ENCODE data around the gene NT5DC3.

- TF ChIP-seq CTCF (conservative IDR thresholded peaks at IDR 0.05; ENCODE audit: low read length) = no peak
- no peak for TF ChIP-seq EZH2phosphoT487 (IDR thresholded peaks at IDR 0.05; ENCODE audit: borderline replicate concordance)
These were observed 84.6 kb downstream of the NT5DC3 start for GRCh38 chr12:103756443-103756842.

Data from Loucy (cell line).